ENCODE measurements around the gene GTF2H3. TPM values are rescaled to one million over a fixed set of nuclear protein-coding genes. Genes with fewer than 3 reads are reported as not detected.
A peak's percentile ranks its signal among the peaks of the same experiment; 100 is the strongest.

The GTF2H3 gene
- total RNA-seq (2013; cell fraction: nucleolus; rRNA removed) = 45.5 and 55.4 TPM in 2 replicates
- total RNA-seq (2014; rRNA removed) = 31.5 and 49.0 TPM in 2 replicates
- 42.0 and 42.2 TPM in 2 replicates for total RNA-seq (2014; rRNA removed; fragmentation: Illumina TruSeq; extraction: Trizol)
- total RNA-seq (2021) = 38.9 and 40.0 TPM in 2 replicates
- 18.8 TPM for polyA plus RNA-seq (2011; ENCODE audit: low read depth)
- polyA plus RNA-seq (2011; rRNA removed) = 52.2 and 67.2 TPM in 2 replicates
- 24.4 and 39.0 TPM in 2 replicates for polyA plus RNA-seq (2011; cell fraction: cytosol; rRNA removed)
- 14.9 and 15.0 TPM in 2 replicates for polyA plus RNA-seq (2011; cell fraction: nucleus; rRNA removed)
- 26.0 and 28.0 TPM in 2 replicates for polyA plus RNA-seq (2012)
- polyA plus RNA-seq (2014; fragmentation: Illumina TruSeq; extraction: Trizol) = 62.9 and 78.8 TPM in 2 replicates
- polyA plus RNA-seq (2014; fragmentation: Nextera tagmentation; extraction: Ambion mirVana) = 10 to 100 TPM; 20.6 to 31.1 TPM
- polyA plus RNA-seq (2014; rRNA removed) = 25.2 and 25.8 TPM in 2 replicates
- polyA plus RNA-seq (2016; fragmentation: Nextera tagmentation; extraction: Ambion mirVana) = 10 to 100 TPM; 33.9 to 35.6 TPM
- 46.7 and 59.5 TPM in 2 replicates for polyA minus RNA-seq (2011; rRNA and poly(A)+ RNA removed)
- 11.0 and 17.0 TPM in 2 replicates for polyA minus RNA-seq (2011; cell fraction: cytosol; rRNA and poly(A)+ RNA removed)
- polyA minus RNA-seq (2011; cell fraction: nucleus; rRNA and poly(A)+ RNA removed) = 10.6 and 12.5 TPM in 2 replicates
- percentile 78 among the genes with signal in this experiment for Bru-seq, nascent RNA
- BruChase-seq, experiment 1, labeled RNA remaining after a 6-hour chase = percentile 85 among the genes with signal in this experiment
- percentile 83 among the genes with signal in this experiment for BruChase-seq, experiment 2, labeled RNA remaining after a 2-hour chase
- long read RNA-seq, experiment 1, transcript GTF2H3-212 (13 exons, 3,329 nt) = major isoform, 8 of 11 reads
- long read RNA-seq, experiment 1, partial matches to known transcripts = 0 of 11 reads
- long read RNA-seq, experiment 1, other reads (novel, unspliced or antisense) = 1 of 11 reads
- long read RNA-seq, experiment 2, transcript GTF2H3-212 (13 exons, 3,329 nt) = major isoform, 47 of 64 reads
- long read RNA-seq, experiment 2, partial matches to known transcripts = 7 of 64 reads
- long read RNA-seq, experiment 2, other reads (novel, unspliced or antisense) = 9 of 64 reads

- peak within 1 kb of the TSS; percentile 97 for H3K4me3 ChIP-seq
- ATAC-seq (peak; percentile 98), DNase-seq (ENCODE audit: low read depth, low spot score) (peak; percentile 92), FAIRE-seq (peak; percentile 97)
- peak within 1 kb of the TSS; percentile 96 for H3K9ac ChIP-seq (ENCODE audit: control insufficient read depth, insufficient read depth, low read length)
- BruUV-seq (replicated peaks) = no TSS peak
- SMC1A ChIA-PET (ENCODE audit: uncharacterized antibody, unreplicated experiment) = interaction anchor here (0.9 to 3.0 kb wide), 5 partner anchors 10 to 209 kb away, joined by 3 to 9 read pairs (median 7); partner anchors contain the start of genes ATP6V0A2 and DDX55
- POLR2A ChIA-PET = interaction anchor here (0.7 to 2.0 kb wide), 4 partner anchors 77 to 81 kb away, joined by 3 to 8 read pairs (median 3); partner anchors contain the start of gene ATP6V0A2
- H3K4me1 ChIP-seq (ENCODE audit: control insufficient read depth, insufficient read depth, low read length) = no peaks in the 10 kb centered on the region
- H3K79me2 ChIP-seq (ENCODE audit: control insufficient read depth, insufficient read depth, low read length) = peaks cover 36% of the 10 kb centered on the region
- peak within 1 kb of the TSS; percentile 92 for H3K4me2 ChIP-seq (ENCODE audit: control insufficient read depth, insufficient read depth)
- peak within 1 kb of the TSS; percentile 83 for H2AFZ ChIP-seq (ENCODE audit: control insufficient read depth, low read depth, low read length)
- 1% methylated on average over 52 of the region's 52 CpGs for WGBS (ENCODE audit: insufficient coverage, insufficient replicate concordance, low lambda C conversion rate, missing lambda C conversion rate)
- no peaks in the 10 kb centered on the region for H4K20me1 ChIP-seq (ENCODE audit: control insufficient read depth, insufficient read depth)
- CTCF ChIA-PET = interaction anchor here (1.0 to 1.4 kb wide), 3 partner anchors 15 to 80 kb away, joined by 3 to 6 read pairs (median 3); no protein-coding TSS in a partner anchor
- H3K36me3 ChIP-seq (ENCODE audit: control insufficient read depth in 2 of 2, insufficient read depth in 2 of 2, low read length in 1 of 2) = peaks cover 3 to 10% of the 10 kb centered on the region in 2 experiments; a peak in 3 of 4 replicates
- no peaks in the 10 kb centered on the region for H3K9me3 ChIP-seq (replicated peaks; ENCODE audit: control insufficient read depth, insufficient read depth, low read length)
- intact Hi-C loops (cut with micrococcal nuclease; ENCODE audit: unreplicated experiment) (loop anchor here (2.0 to 10.0 kb wide), 4 partner anchors 81 to 351 kb away; partner anchors contain the start of gene DNAH10), in situ Hi-C loops (cut with MboI) (no loop called here)
- H3K27ac ChIP-seq (ENCODE audit: control insufficient read depth, insufficient read depth) = peak within 1 kb of the TSS; percentile 87
- H3K27me3 ChIP-seq (replicated peaks in 1 of 2; ENCODE audit: control insufficient read depth in 2 of 2, insufficient read depth in 2 of 2, low read length in 1 of 2) = no peaks in the 10 kb centered on the region
- RAD21 ChIA-PET (ENCODE audit: unreplicated experiment) = interaction anchor here (0.9 to 2.0 kb wide), 2 partner anchors 23 to 78 kb away, joined by 3 to 6 read pairs; partner anchors contain the start of gene ATP6V0A2
- peak; percentile 87; the same call in 1 of the 2 replicates for TF ChIP-seq HDGF (IDR thresholded peaks at IDR 0.05)
- peak; percentile 95 for TF ChIP-seq E2F8 (IDR thresholded peaks at IDR 0.05; ENCODE audit: low read depth, partially characterized antibody)
- no peak; the same call in 1 of the 2 replicates for TF ChIP-seq SMARCA5 (IDR thresholded peaks at IDR 0.05)
- peak; percentile 13 for TF ChIP-seq SKIL (IDR thresholded peaks at IDR 0.05; ENCODE audit: low read depth, poor library complexity, severe bottlenecking)
- peak; percentile 99 for TF ChIP-seq ELK1 (IDR thresholded peaks at IDR 0.05; ENCODE audit: low read depth, low read length)
- 0 out of 2 replicates have a peak, but pooled peaks have one; percentile 2 for TF ChIP-seq MEF2A (IDR thresholded peaks at IDR 0.05; ENCODE audit: insufficient read depth, low read depth, low read length)
- TF ChIP-seq SMAD1 (IDR thresholded peaks at IDR 0.05; ENCODE audit: low read depth, partially characterized antibody) = peak; percentile 33
- TF ChIP-seq NBN (IDR thresholded peaks at IDR 0.05) = peak; percentile 99
- no peak for TF ChIP-seq MYB (IDR thresholded peaks at IDR 0.05; ENCODE audit: borderline replicate concordance, low read depth, low read length)
- TF ChIP-seq EGR1 (IDR thresholded peaks at IDR 0.05; ENCODE audit: borderline replicate concordance in 1 of 2, low read depth in 2 of 2, low read length in 2 of 2) = peak; percentile 65 to 91
These were observed at the start of gene GTF2H3, which contains the start of gene EIF2B1 for GRCh38 chr12:123633379-123634141. GTF2H3 (plus strand) TSS chr12:123633829; CDS start chr12:123633860, 31 bp downstream. EIF2B1 (minus strand) TSS chr12:123633686; CDS start chr12:123633557, 129 bp downstream.
